A549 (cell line): ENCODE measurements around the gene CBLC. TPM values are rescaled to one million over a fixed set of nuclear protein-coding genes. Genes with fewer than 3 reads are reported as not detected.
A peak's percentile ranks its signal among the peaks of the same experiment; 100 is the strongest.
"Not testable (repeated sequence)": the region's sequence is repeated elsewhere in the genome, so short reads cannot be mapped to it uniquely, and the experiment has no call there.

ENCODE experiments used
- ATAC-seq, 2 experiments: fragments of 200-7000 bp in 1 of 2; fragments of >200 bp in 1 of 2; cut with Nextera tagmentation in 1 of 2; cut with Tn5 transposase in 1 of 2; 3 replicates each; pipeline versions ENCODE4 v1.8.0 to v1.9.1; 2018 to 2020; ENCODE audit warnings: mild to moderate bottlenecking in 1 of 2, moderate library complexity in 1 of 2
- CTCF ChIA-PET: fragments of 300-600 bp; sonication (Branson Sonifier 250); formaldehyde crosslinking; extraction: SDS; loops from one replicate; lab custom pipeline; 2021; ENCODE audit warnings: antibody characterized with exemption, inconsistent platforms; lab: Yijun Ruan, JAX
- POLR2A ChIA-PET: fragments of 350-600 bp; formaldehyde crosslinking; extraction: SDS; loops from one replicate; lab custom pipeline; 2021; ENCODE audit warnings: antibody characterized with exemption, inconsistent platforms; lab: Yijun Ruan, JAX
- DNase-seq, 2 experiments: peaks; one replicate each; pipeline versions ENCODE4 v3.0.0 to v3.0.0-alpha.2; 2011 to 2016; ENCODE audit warnings: low read depth in 1 of 2, low spot score in 1 of 2
- FAIRE-seq: peaks from 2 replicates; lab custom pipeline; 2011; peaks lifted over from hg19 to GRCh38; lab: Jason Lieb, UNC
- H3K27ac ChIP-seq, 2 experiments: fragments of >200 bp; sonication (Bioruptor Twin); formaldehyde crosslinking; 3 replicates each; pipeline ENCODE4 v1.5.1; 2016 to 2017
- H3K4me1 ChIP-seq: fragments of >200 bp; sonication (Bioruptor Twin); formaldehyde crosslinking; 3 replicates; pipeline ENCODE4 v1.6.1; 2016
- H3K4me2 ChIP-seq: fragments of >200 bp; sonication (Bioruptor Twin); formaldehyde crosslinking; 3 replicates; pipeline ENCODE4 v1.6.1; 2016
- H3K4me3 ChIP-seq: fragments of >200 bp; sonication (Bioruptor Twin); formaldehyde crosslinking; 3 replicates; pipeline ENCODE4 v1.5.1; 2016
- H3K9me3 ChIP-seq: fragments of >200 bp; sonication (Bioruptor Twin); formaldehyde crosslinking; 3 replicates; pipeline ENCODE4 v1.6.1; 2016
- BCL3 ChIP-seq: fragments of >200 bp; sonication (Bioruptor Twin); formaldehyde crosslinking; IDR thresholded peaks from 3 replicates; pipeline ENCODE4 v1.6.1; 2016
- CEBPB ChIP-seq, 2 experiments: fragments of >200 bp in 1 of 2; sonication (Bioruptor Twin) in 1 of 2; formaldehyde crosslinking in 1 of 2; IDR thresholded peaks; 2 replicates each; pipeline ENCODE4 v1.6.1; 2012 to 2016
- CTCF ChIP-seq: fragments of >200 bp; sonication (Bioruptor Twin); formaldehyde crosslinking; IDR thresholded peaks from 3 replicates; pipeline ENCODE4 v1.5.1; 2016
- EHMT2 ChIP-seq: fragments of 200-600 bp; sonication (generic); IDR thresholded peaks from 2 replicates; pipeline ENCODE4 v1.6.1; 2016; ENCODE audit warnings: antibody characterized with exemption, low read depth, mild to moderate bottlenecking, moderate library complexity
- ELK1 ChIP-seq: fragments of 150-350 bp; IDR thresholded peaks from 2 replicates; pipeline ENCODE4 v1.6.1; 2014; ENCODE audit warnings: low read depth, mild to moderate bottlenecking, low read length
- EP300 ChIP-seq, 2 experiments: fragments of >200 bp; sonication (Bioruptor Twin); formaldehyde crosslinking; IDR thresholded peaks; 2 replicates in 1 of 2; 3 replicates in 1 of 2; pipeline ENCODE4 v1.6.1; 2016 to 2017
- ESRRA ChIP-seq: fragments of 150-350 bp; IDR thresholded peaks from 2 replicates; pipeline ENCODE4 v1.6.1; 2014; ENCODE audit warnings: mild to moderate bottlenecking, low read length, borderline replicate concordance
- FOXS1 ChIP-seq: fragments of 250-450 bp; sonication (Bioruptor Pico); IDR thresholded peaks from 2 replicates; pipeline ENCODE4 v1.5.0; 2020; ENCODE audit warnings: mild to moderate bottlenecking, moderate library complexity
- GATA3 ChIP-seq: IDR thresholded peaks from 2 replicates; pipeline ENCODE4 v1.6.1; 2012; ENCODE audit warnings: borderline replicate concordance
- HOXA7 ChIP-seq: fragments of 250-450 bp; sonication (Bioruptor Pico); IDR thresholded peaks from 2 replicates; pipeline ENCODE4 v1.5.0; 2020; ENCODE audit warnings: mild to moderate bottlenecking, moderate library complexity
- HOXB13 ChIP-seq: fragments of 250-450 bp; sonication (Bioruptor Pico); IDR thresholded peaks from 2 replicates; pipeline ENCODE4 v1.5.0; 2020; ENCODE audit warnings: low read depth, mild to moderate bottlenecking, moderate library complexity
- HOXB5 ChIP-seq: fragments of 250-450 bp; sonication (Bioruptor Pico); IDR thresholded peaks from 2 replicates; pipeline ENCODE4 v1.5.0; 2020; ENCODE audit warnings: mild to moderate bottlenecking, moderate library complexity
- JUNB ChIP-seq: fragments of >200 bp; sonication (Bioruptor Twin); formaldehyde crosslinking; IDR thresholded peaks from 2 replicates; pipeline ENCODE4 v1.6.1; 2016
- KDM1A ChIP-seq: fragments of 200-600 bp; sonication (generic); IDR thresholded peaks from 2 replicates; pipeline ENCODE4 v1.6.1; 2016; ENCODE audit warnings: low read depth, mild to moderate bottlenecking
- KDM5A ChIP-seq: fragments of 200-600 bp; sonication (generic); IDR thresholded peaks from 2 replicates; pipeline ENCODE4 v1.6.1; 2016; ENCODE audit warnings: antibody characterized with exemption, mild to moderate bottlenecking
- MAX ChIP-seq: IDR thresholded peaks from 2 replicates; pipeline ENCODE4 v1.6.1; 2012
- MYC ChIP-seq: IDR thresholded peaks from 2 replicates; pipeline ENCODE4 v1.6.1; 2012; ENCODE audit warnings: mild to moderate bottlenecking, inconsistent platforms, low read length, improper control_type of control experiment, borderline replicate concordance
- PBX3 ChIP-seq: IDR thresholded peaks from 2 replicates; pipeline ENCODE4 v1.6.1; 2012
- PHF8 ChIP-seq: fragments of 200-600 bp; sonication (generic); IDR thresholded peaks from 2 replicates; pipeline ENCODE4 v1.6.1; 2016; ENCODE audit warnings: low read depth, mild to moderate bottlenecking, antibody characterized with exemption, moderate library complexity, borderline replicate concordance
- POLR2A ChIP-seq: IDR thresholded peaks from 2 replicates; pipeline ENCODE4 v1.6.1; 2012; ENCODE audit warnings: mild to moderate bottlenecking, low read length
- REST ChIP-seq: fragments of 200-600 bp; sonication (generic); IDR thresholded peaks from 2 replicates; pipeline ENCODE4 v1.6.1; 2016; ENCODE audit warnings: antibody characterized with exemption, mild to moderate bottlenecking, moderate library complexity
- RFX5 ChIP-seq: fragments of 450-650 bp; IDR thresholded peaks from 2 replicates; pipeline ENCODE4 v1.7.1; 2014; ENCODE audit warnings: antibody characterized with exemption, mild to moderate bottlenecking, moderate library complexity
- RNF2 ChIP-seq: fragments of 200-600 bp; sonication (generic); IDR thresholded peaks from 2 replicates; pipeline ENCODE4 v1.6.1; 2016; ENCODE audit warnings: low read depth, mild to moderate bottlenecking, antibody characterized with exemption, moderate library complexity, borderline replicate concordance
- SMC3 ChIP-seq: fragments of >200 bp; sonication (Bioruptor Twin); formaldehyde crosslinking; IDR thresholded peaks from 3 replicates; pipeline ENCODE4 v1.6.1; 2018; ENCODE audit warnings: inconsistent platforms
- TFCP2L1 ChIP-seq: fragments of 250-450 bp; sonication (Bioruptor Pico); IDR thresholded peaks from 2 replicates; pipeline ENCODE4 v1.5.0; 2021; ENCODE audit warnings: mild to moderate bottlenecking
- TP53 ChIP-seq: fragments of 250-450 bp; sonication (Bioruptor Pico); IDR thresholded peaks from 2 replicates; pipeline ENCODE4 v1.5.0; 2021; ENCODE audit warnings: mild to moderate bottlenecking, moderate library complexity
- ZC3H11A ChIP-seq: fragments of 450-650 bp; IDR thresholded peaks from 2 replicates; pipeline ENCODE4 v1.6.1; 2014; ENCODE audit warnings: antibody characterized with exemption, mild to moderate bottlenecking
- ZFP36 ChIP-seq: fragments of 450-650 bp; IDR thresholded peaks from 2 replicates; pipeline ENCODE4 v1.6.1; 2014; ENCODE audit warnings: borderline replicate concordance; ENCODE audit not compliant: partially characterized antibody
- ZSCAN20 ChIP-seq: fragments of 250-450 bp; sonication (Bioruptor Pico); IDR thresholded peaks from 2 replicates; pipeline ENCODE4 v1.8.0; 2022; ENCODE audit warnings: mild to moderate bottlenecking, moderate library complexity
- WGBS: methylation state at CpG from one replicate; pipeline ENCODE4 v1.1.6; 2017; ENCODE audit errors: missing lambda C conversion rate; 5-methylcytosine and 5-hydroxymethylcytosine counted together
- polyA plus RNA-seq, 4 experiments: library from polyadenylated mRNA; depleted of rRNA in 3 of 4; stranded (reverse); fragments of >200 nt; fragmentation: RNase III in 1 of 4; extraction: RNeasy Plus Mini Kit Qiagen cat#74134 plus additional on column Dnase treatment in 1 of 4; gene quantifications; 2 replicates in 3 of 4; 3 replicates in 1 of 4; pipeline ENCODE4 v1.2.3, GENCODE V29; 2011 to 2017

CBLC gene
- polyA plus RNA-seq, 2 of the 4 experiments (the other 2 are of a cell fraction): not detected

- TF ChIP-seq EHMT2: no peak
- no peak for TF ChIP-seq REST
- TF ChIP-seq MAX: peak; percentile 67; the same call in 1 of the 2 replicates
- TF ChIP-seq ELK1: no peak
- TF ChIP-seq ZSCAN20: no peak
- TF ChIP-seq RFX5: no peak
- TF ChIP-seq CTCF: peak; percentile 99
- TF ChIP-seq ZC3H11A: no peak
- TF ChIP-seq TFCP2L1: no peak
- no peak for TF ChIP-seq TP53 (CRISPR knock-in tag)
- TF ChIP-seq ESRRA: no peak
- TF ChIP-seq ZFP36: no peak
- 0 out of 2 replicates have a peak, but pooled peaks have one; percentile 57 for TF ChIP-seq MYC
- no peak; a peak in 1 of 5 replicates for TF ChIP-seq EP300 (IDR thresholded peaks at IDR 0.05)
- no peak for TF ChIP-seq JUNB
- no peak for TF ChIP-seq FOXS1 (CRISPR knock-in tag)
- TF ChIP-seq CEBPB (IDR thresholded peaks at IDR 0.05): 0 out of 4 replicates have a peak, but pooled peaks of 1 of the 2 experiments have one; percentile 10
- TF ChIP-seq HOXB13 (CRISPR knock-in tag): no peak
- no peak for TF ChIP-seq HOXA7 (CRISPR knock-in tag)
- no peak for TF ChIP-seq POLR2A
- TF ChIP-seq PHF8: no peak
- peak; percentile 51; the same call in 1 of the 2 replicates for TF ChIP-seq KDM5A
- TF ChIP-seq SMC3: peak; percentile 100
- TF ChIP-seq KDM1A: no peak
- no peak for TF ChIP-seq RNF2
- no peak for TF ChIP-seq BCL3
- TF ChIP-seq PBX3: no peak
- no peak for TF ChIP-seq HOXB5 (CRISPR knock-in tag)
- TF ChIP-seq GATA3: no peak
Observed at GRCh38 chr19:44770550-44771257, 7.0 kb upstream of the CBLC start (continued).

GRCh38 chr19:44772144-44772543 lies 5.5 kb upstream of the CBLC start:
- not testable (repeated sequence) for H3K9me3 ChIP-seq, H3K4me2 ChIP-seq, ATAC-seq, FAIRE-seq, DNase-seq, H3K4me3 ChIP-seq
- CTCF ChIA-PET: interaction anchor here (0.6 to 48.5 kb wide), 22 partner anchors 10 to 201 kb away, joined by 3 to 1899 read pairs (median 18); partner anchors contain the start of genes BCAM, BCL3, CEACAM19 and NECTIN2
- POLR2A ChIA-PET: interaction anchor here (0.6 kb wide), 1 partner anchor 72 kb away, joined by 5 read pairs; no protein-coding TSS in a partner anchor
- WGBS: 92% methylated on average over 18 of the region's 18 CpGs
- Histone ChIP-seq H3K4me1 (peaks cover 55% of the 10 kb centered on the region), H3K27ac (peak overlapping the region; percentile 74 to 88; a peak in 4 of 6 replicates)
